Left ventricle myocardium inferior (tissue), 1 donor: ENCODE data around the gene ATP8B1. TPM values are rescaled to one million over a fixed set of nuclear protein-coding genes. Genes with fewer than 3 reads are reported as not detected.

ENCODE experiments used
- DNase-seq: peaks from one replicate; pipeline ENCODE4 v3.0.0-alpha.2; 2020
- H3K27ac ChIP-seq: fragments of 200-600 bp; replicated peaks from 2 replicates; pipeline ENCODE4 v1.8.0; 2021
- H3K27me3 ChIP-seq: fragments of 200-600 bp; 2 replicates; pipeline ENCODE4 v1.8.0; 2021; ENCODE audit warnings: low read depth
- H3K36me3 ChIP-seq: fragments of 200-600 bp; 2 replicates; pipeline ENCODE4 v1.8.0; 2021
- H3K4me1 ChIP-seq: fragments of 200-600 bp; 2 replicates; pipeline ENCODE4 v1.8.0; 2021
- H3K4me3 ChIP-seq: fragments of 200-600 bp; 2 replicates; pipeline ENCODE4 v1.8.0; 2021; ENCODE audit warnings: mild to moderate bottlenecking, moderate library complexity
- H3K9me3 ChIP-seq: fragments of 200-600 bp; replicated peaks from 2 replicates; pipeline ENCODE4 v1.8.0; 2021
- intact Hi-C: fragments of 100-400 bp; cut with micrococcal nuclease; formaldehyde crosslinking; loops from one replicate; pipeline ENCODE4 v1.11.0; 2022
- total RNA-seq: library from RNA; stranded (reverse); fragmentation: NEBNext Ultra II Directional; extraction: Animal tissue kit (Norgen Biotek cat#: 25700); gene quantifications from one replicate; pipeline ENCODE4 v1.2.1, GENCODE V29; 2021
- TF ChIP-seq, protein P1 (sequence below): fragments of 200-600 bp; IDR thresholded peaks from 2 replicates; pipeline ENCODE4 v1.8.0; 2021; ENCODE audit warnings: antibody characterized with exemption, mild to moderate bottlenecking, borderline replicate concordance
- donor health status: DM: no; HTN: yes; CAD: no; lungs with severe emphysema.

ATP8B1 gene
- total RNA-seq, 1 donor from 2014 or later = 8.6 TPM

DNA sequence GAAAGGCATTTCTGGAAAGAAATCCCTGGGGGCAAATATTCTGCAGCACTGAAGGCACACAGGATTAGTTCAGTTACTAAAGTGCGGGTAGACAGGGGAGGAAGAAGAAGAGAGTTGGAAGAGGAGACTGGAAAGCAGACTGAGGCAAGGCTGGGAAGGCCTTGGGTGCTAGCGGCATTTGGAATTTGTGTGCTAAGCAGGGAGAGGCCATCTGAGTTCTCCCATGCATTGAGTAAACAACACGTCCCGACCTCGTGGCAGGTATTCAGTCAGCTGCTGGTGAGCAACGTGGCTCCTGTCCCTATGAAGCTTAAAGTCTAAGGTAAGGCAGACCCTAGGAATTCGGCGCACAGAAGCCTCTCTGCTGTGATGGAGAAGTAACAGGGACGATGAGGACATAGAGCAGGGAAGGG lies 30.7 kb downstream of the ATP8B1 start:
- intact Hi-C loops = no loop called here
- Histone ChIP-seq H3K27ac (peak overlapping the region; percentile 69), H3K4me1 (peaks cover 82% of the 10 kb centered on the region), H3K4me3 (no peak overlapping the region), H3K27me3 (no peaks in the 10 kb centered on the region), H3K36me3 (no peaks in the 10 kb centered on the region), H3K9me3 (no peaks in the 10 kb centered on the region)
- TF ChIP-seq, protein P1, sequence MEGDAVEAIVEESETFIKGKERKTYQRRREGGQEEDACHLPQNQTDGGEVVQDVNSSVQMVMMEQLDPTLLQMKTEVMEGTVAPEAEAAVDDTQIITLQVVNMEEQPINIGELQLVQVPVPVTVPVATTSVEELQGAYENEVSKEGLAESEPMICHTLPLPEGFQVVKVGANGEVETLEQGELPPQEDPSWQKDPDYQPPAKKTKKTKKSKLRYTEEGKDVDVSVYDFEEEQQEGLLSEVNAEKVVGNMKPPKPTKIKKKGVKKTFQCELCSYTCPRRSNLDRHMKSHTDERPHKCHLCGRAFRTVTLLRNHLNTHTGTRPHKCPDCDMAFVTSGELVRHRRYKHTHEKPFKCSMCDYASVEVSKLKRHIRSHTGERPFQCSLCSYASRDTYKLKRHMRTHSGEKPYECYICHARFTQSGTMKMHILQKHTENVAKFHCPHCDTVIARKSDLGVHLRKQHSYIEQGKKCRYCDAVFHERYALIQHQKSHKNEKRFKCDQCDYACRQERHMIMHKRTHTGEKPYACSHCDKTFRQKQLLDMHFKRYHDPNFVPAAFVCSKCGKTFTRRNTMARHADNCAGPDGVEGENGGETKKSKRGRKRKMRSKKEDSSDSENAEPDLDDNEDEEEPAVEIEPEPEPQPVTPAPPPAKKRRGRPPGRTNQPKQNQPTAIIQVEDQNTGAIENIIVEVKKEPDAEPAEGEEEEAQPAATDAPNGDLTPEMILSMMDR = no peak
- DNase-seq = no peak

DNA sequence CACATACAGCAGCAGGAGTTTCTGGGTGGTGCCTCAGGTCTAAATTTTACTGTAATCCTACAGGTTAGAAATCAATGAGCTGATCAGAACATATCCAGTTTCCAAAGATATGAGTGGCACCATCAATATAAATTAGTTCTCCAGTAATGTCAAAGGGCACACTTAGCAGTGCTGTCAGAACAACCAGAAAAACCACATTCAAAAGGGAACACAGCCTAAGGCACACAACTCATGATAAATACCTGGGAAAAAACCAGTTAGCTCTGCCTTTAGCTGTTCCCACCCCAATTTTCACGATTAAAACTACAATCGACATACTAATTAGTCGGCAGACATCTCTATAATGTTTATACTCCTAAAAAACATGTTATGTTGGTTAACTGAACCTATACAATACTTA lies 31.5 kb downstream of the ATP8B1 start:
- intact Hi-C loops = no loop called here
- Histone ChIP-seq H3K36me3 (no peaks in the 10 kb centered on the region), H3K4me3 (no peak overlapping the region), H3K4me1 (peaks cover 79% of the 10 kb centered on the region), H3K27me3 (no peaks in the 10 kb centered on the region), H3K9me3 (no peaks in the 10 kb centered on the region), H3K27ac (peak overlapping the region; percentile 69)
- TF ChIP-seq, protein P1 = no peak
- no peak for DNase-seq

DNA sequence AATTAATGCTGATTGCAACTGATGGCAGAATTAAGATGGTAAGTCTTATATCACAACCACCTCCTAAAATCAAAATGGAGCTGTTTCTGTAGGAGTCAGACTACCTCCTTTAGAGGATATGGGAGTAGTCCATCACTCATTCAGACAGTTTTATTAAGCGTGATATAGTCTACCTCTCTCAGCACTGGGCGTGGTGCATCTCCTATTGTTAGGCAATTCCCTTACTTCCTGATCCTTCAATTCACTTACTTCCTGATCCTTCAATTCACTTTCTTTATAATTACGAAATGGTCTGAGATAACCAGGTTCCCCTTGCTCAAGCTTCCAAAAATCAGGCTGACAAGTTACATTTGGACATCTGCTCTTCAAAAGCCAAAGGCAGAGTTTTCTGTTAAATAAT lies 31.9 kb downstream of the ATP8B1 start:
- intact Hi-C loops = no loop called here
- peaks cover 75% of the 10 kb centered on the region for H3K4me1 ChIP-seq

DNA sequence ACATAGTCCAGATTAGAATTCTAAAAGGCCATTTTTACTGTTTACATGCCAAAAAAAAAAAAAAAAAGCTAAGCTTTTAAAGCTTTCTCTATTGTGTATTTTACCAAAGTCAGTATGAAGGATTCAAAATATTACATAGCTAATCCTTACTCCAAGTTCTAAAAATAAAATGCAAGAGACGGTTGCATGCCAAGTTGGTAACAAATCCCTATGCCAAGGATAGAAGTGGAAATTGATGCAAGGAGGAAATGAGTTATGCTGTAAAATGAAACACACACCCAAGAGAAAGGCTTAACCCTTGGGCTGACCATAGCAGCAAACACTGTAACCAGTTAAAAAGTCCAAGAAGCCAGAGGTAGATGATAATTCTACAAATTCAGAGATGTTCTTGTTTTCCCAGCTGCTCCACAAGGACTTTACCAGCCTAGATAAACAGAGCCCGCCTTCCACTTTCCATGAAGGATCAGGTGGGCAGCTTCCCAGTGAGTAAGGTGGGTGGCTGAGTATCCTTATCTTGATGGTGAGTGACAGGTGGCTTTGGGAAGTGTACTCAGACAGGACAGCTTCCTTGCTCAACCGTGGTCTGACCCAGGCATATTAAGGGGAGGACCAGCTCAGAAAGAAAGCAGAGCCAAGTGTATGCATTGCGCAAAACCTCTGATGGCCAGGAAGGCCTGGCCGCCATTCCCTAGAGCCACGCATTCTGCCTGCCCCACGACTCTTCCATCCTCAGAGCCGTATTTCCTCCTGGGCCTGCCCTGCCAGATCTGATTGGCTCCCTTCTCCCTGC lies 34.4 kb downstream of the ATP8B1 start:
- TF ChIP-seq, protein P1 = no peak
- H3K4me1 ChIP-seq = peaks cover 59% of the 10 kb centered on the region
- H3K27ac ChIP-seq = peak overlapping the region; percentile 68
- no peak for DNase-seq
- intact Hi-C loops = no loop called here
- H3K9me3 ChIP-seq = no peaks in the 10 kb centered on the region
- peak overlapping the region; percentile 1 for H3K4me3 ChIP-seq
- H3K36me3 ChIP-seq = no peaks in the 10 kb centered on the region
- no peaks in the 10 kb centered on the region for H3K27me3 ChIP-seq

More for the DNA sequence above, 31.9 kb downstream of the ATP8B1 start:
- TF ChIP-seq, protein P1 = no peak
- Histone ChIP-seq H3K9me3 (no peaks in the 10 kb centered on the region), H3K4me3 (no peak overlapping the region), H3K27ac (peak overlapping the region; percentile 69), H3K27me3 (no peaks in the 10 kb centered on the region), H3K36me3 (no peaks in the 10 kb centered on the region)
- DNase-seq = no peak

DNA sequence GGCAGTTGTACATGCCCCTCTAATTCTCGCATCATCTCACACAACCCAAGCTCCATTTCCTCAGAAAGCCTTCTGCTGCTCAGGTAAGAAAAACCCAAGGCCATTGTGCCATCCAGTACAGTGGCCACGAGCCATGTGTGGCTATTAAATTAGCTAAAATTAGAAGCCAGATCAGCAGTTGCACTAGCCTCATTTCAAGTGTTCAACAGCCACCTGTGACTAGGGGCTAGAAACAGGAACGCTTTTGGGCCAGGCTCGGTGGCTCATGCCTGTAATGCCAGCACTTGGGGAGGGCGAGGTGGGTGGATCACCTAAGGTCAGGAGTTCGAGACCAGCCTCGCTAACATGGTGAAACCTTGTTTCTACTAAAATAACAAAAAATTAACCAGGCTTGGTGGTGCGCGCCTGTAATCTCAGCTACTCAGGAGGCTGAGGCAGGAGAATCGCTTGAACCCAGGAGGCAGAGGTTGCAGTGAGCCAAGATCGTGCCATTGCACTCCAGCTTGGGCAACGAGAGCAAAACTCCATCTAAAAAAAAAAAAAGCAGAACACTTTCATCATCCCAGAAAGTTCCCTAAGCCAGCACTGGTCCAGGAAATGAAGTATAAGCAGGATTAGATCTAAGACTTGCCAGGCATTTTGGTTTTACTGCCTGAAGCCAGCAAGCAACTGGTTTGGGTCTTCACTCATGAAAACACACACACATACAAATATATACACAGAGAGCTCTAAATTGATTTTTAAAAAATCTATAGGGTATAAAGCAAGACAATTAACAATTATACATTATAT lies 35.7 kb downstream of the ATP8B1 start:
- intact Hi-C loops = no loop called here
- Histone ChIP-seq H3K27ac (peak overlapping the region; percentile 68), H3K9me3 (no peaks in the 10 kb centered on the region), H3K4me3 (no peak overlapping the region), H3K4me1 (peaks cover 56% of the 10 kb centered on the region), H3K27me3 (no peaks in the 10 kb centered on the region), H3K36me3 (no peaks in the 10 kb centered on the region)
- TF ChIP-seq, protein P1 = no peak
- no peak for DNase-seq
